ELF-1 (cell line): Measurements from ENCODE around the gene SLC25A14.

ENCODE experiments used
- DNase-seq: peaks from one replicate; pipeline ENCODE4 v3.0.0-alpha.2; 2016; ENCODE audit warnings: low read depth, low spot score

SLC25A14 gene

DNA sequence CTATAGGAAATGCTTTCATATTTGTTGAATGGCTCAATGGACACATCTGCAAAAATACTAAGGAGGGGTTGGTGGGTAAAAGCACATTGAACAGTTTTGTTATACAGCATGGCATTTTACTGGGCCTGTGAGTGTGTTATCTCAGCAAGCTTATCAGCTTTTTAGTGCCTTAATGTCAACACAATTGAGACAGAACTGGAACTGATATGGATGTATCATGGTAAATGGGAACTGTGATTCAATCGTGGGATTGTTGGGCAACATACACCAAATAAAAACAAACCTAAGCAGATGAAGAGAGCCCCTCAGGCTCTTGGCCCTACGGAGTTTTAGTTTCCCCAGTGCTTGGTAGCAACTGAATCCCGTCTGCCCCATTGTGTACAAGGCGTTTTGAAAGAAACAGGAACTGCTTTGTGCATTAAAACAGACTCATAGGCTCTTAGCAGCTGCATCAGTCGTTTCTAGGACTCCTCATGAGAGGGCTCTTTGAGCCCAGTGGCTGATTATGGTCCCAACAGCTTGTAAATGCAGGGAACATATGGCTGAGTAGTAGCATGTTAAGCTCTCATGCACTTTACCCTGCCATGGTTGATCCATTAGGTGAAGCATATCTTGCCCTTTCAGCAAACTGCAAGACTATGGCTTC, 38.4 kb downstream of the SLC25A14 start:
- DNase-seq, result peak; percentile 5

DNA sequence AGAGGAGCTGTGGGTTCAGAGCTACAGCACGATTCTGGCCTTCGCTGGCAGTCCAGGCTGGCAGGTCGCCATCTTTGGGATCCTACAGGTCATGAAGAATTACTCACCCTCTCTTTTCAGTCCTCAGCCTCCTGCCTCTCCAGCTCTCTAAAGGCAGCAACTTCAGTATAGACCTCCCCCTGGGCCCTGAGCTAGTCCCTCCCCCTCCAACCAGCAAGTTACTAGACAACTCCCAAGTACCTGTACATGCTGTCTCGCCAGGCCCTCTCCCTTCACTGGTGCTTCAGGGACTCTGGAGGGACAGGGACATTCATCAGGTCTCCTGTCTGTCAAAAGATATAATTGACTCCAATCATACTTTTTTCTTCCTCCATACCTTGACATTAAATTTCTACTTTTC, 45.8 kb downstream of the SLC25A14 start, which contains the start of gene GPR119:
Gene GPR119 (minus strand): TSS at position 155 of the 400 bp plus-strand sequence. CDS start 227 bp downstream, outside the sequence.
- DNase-seq, result no peak

DNA sequence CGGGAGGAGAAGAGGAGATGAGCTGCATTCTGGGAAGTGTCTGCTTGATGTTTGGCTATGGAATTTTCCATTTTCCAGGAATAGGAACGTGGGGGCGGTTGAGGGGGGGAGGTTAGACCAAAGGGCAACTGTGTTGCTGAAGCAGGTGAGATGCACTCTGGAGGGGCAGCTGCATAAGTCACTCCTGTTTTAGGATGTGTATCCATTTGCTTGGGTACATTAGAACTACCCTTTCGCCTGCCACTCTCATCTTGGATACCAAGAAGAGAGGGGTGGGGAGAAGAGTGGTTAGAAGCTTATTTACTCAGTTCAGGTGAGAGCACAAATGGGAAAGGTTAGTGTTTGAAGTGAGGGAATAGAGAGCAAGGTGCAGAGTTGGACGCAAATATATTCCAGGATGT, 46.7 kb downstream of the SLC25A14 start:
- DNase-seq, result no peak

DNA sequence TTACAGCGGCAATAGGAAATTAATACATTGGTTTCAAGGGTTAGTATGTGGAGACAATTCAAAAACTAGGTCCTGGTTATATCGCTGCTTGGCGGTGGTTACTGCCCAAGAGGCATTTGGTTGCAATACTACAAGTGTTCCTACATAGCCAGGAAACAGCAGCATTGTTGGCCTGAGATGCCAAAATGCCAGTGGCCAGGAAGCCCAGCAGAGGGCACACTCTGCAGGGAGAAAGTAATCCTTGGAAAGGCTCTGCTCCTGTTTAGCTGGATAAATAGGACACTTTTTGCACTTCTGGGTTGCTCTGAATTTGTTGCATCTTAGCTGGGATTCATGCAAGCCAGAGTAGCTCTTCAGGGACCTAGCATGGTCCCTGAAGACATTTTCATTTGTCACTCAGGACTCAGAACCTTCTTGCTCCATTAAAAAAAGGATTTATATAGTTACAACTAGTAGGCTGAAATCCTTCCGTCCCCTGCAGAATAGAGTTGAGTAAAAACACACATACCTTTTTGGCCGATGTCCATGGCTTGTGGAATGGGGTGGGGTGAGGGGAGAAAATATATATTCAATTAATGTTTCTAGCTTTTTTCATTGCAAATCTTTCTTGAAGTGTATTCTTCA, 53.8 kb downstream of the SLC25A14 start:
- DNase-seq, result peak; percentile 79

DNA sequence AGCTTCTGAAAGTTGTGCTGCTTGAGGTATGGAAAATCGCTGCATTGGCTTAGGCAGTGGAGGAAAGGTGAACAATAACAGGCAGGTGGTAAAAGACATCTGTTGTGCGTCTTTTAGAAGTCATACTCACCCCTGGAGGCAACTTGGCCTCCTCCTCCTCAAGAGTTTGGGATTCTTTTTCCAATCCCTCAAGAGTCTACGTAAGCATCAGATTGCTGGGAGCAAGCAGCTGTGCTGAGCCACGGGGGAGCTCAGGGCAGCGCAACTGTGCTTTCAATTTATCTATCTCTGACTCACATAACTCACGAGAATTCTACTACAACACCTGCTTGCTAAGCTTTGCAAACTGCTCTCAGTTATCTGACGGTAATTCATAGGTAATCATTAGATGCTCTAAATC, 55.6 kb downstream of the SLC25A14 start:
- DNase-seq, result peak; percentile 6

DNA sequence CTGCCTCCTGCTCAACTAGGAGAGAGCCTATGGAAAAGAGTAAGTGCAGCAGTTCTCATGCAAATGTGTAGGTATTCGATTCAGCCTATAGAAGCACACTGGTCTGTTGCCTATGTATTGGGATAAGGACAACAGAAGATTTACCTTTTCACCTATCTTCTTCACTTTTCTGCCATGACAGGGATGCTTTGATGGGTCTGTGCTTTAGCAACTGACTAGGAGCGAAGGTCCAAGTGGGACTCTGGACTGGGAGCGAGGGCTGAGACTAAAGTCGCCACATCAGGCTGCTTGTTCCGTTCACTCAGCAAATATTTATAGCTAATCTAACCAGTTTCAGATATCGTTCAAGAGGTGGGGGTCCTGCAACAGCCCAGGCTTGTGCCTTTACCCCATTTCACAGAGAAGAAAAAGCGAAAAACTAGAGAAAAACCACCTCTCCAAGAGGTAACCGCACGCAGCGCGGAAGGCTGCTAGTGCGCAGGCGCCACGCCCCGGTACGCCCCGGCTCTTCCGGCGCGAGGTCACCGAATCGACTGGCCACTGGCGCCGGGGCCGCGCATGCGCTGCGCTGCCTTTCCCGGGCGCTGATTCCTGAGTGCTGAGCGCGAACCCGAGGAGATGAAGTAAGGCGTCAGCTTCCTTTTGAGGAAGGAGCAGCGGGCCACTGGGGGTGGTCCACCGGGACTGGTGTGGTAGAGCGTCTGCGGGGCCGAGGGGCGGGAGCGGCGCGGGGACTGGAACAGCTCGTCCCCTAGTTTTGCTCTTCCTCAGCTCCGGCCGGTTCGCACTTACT, 61.9 kb downstream of the SLC25A14 start, which contains the start of gene RBMX2:
Gene RBMX2 (plus strand): TSS at position 573 of the 793 bp plus-strand sequence. CDS start 46 bp downstream, at position 619.
- DNase-seq, result peak; percentile 94

DNA sequence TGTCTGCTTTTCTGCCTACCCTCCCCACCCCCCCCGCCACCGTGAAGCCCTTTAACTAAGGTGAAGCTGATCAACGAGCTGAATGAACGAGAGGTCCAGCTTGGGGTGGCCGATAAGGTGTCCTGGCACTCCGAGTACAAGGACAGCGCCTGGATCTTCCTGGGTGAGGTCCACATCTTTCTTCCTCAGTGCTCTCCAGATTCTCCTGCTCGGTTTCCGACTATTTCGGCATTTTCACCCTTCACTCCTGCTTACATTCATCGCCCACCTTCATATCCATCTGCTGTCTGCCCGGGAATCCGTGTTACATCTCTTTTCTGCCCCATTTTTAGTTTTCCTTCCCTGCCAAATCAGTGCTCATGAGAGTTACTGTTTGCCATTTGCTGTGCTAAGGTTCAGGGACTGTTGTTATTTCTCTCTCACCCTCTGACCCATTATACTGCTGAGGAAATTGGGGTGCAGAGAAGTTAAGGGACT, 62.5 kb downstream of the SLC25A14 start:
- no peak for DNase-seq

DNA sequence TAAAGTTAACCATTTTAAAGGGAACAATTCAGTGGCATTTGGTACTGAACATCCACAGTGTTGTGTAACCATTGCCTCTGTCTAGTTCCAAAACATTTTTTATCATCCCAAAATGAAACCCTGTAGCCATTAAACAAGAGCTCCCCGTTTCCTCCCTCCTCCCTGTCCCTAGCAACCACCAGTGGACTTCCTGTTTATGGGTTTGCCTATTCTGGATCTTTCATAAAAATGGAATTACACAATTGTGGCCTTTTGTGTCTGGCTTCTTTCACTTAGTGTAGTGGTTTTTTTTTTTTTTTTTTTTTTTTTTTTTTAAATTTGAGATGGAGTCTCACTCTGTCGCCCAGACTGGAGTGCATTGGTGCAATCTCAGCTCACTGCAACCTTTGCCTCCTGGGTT, 73.7 kb downstream of the SLC25A14 start:
- no peak for DNase-seq

DNA sequence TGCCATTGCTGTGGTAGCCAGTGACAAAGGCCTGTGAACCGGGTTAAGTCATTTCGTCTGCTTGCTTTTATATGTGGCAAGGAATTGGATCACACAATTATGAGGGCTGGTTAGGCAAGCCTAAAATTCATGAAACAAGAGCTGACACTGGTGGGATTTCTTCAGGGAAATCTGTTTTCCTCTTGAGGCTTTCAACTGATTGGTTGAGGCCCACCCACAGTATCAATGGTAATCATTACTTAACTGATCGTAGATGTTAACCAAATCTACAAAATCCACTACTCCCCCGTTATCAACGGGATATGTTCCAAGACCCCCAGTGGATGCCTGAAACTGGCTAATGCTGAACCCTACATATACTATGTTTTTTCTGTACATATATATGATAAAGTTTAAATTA, 75.1 kb downstream of the SLC25A14 start:
- no peak for DNase-seq

DNA sequence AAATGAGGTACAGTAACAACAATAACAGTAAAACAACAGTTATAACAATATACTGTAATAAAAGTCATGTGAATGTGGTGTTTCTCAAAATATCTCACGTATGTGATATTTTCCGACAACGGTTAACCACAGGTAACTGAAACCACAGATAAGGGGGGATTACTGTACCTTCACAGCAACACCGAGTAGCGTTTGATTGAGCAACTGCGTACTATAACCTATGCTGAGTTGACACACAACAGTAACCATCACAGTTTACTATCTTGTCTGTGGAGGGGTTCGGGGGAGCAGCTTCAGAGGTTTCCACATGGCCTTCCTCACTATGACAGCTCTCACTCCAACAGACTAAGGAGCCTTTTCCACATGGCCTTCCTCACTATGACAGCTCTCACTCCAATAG, 75.5 kb downstream of the SLC25A14 start:
- no peak for DNase-seq

DNA sequence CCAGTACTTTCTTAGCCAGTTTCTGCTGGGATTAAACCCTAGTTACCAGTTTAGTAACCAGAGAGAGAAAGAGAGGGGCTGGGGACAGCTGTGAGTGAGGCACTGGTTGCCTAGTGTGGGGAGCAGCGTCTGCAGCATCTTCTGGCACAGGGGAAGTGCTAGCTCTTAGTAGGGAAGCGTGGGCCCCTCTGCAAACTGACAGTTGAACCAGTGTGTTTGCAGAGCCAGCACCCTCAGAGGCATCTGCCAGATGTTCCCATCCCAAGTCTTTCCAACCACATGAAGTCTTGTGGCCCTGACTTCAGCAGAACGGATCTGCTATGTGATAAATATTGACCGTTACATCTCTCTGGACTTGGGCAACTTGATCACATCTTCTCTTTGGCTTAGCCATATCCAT, 77.1 kb downstream of the SLC25A14 start:
- no peak for DNase-seq

DNA sequence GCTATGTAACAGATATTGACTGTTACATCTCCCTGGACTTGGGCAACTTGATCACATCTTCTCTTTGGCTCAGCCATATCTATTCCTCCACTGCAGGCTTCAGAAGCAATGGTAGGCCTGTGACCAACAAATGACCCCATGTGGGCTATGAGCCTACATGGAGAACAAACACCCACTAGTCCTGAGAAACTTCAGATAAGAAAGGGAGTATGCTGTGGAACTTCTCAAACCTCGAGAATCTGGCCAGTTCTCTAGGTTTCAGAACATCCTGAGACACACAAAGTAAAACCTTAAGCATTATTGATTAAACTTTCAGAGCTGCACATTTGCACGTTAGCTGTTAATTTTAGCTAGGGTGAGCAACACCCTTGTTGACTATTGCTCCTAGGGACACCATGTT, 78.3 kb downstream of the SLC25A14 start:
- DNase-seq, result no peak

DNA sequence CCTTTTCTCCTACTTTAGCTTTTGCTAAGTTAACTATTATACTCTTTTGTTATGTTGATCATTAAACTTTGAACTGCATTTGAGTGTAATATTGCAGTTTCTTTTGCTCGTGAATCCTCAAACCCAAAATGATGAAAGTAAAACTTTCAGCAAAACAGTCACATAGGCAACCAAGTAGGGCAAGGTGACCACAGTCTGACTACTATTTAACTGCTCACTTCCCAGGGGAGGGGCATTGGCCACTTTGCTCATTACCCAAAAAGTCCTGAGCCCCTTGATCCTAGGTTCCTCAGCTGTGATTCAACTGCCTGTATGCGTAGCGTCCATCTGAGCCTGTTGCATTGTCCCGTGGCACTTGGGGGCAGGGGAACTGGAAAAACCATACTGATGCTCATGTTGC, 79.0 kb downstream of the SLC25A14 start:
- no peak for DNase-seq

DNA sequence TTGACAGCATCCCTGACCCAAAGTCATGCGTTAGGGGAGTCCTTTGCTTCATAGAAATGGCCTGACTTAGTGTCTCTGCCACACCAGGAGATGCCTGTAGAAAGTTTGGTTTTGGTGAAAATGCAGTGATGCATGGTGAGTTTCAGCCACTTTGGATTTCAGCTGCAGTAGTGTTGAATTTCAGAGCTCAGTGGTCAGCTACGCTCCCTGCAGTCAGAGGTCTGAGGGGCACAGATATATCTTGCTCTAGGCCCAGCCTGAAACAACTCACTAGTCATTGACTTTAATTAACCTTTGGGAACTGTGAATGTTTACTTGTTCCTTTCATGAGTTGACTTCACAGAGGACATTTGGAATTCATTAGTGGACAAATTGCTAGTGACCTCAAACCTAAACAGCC, 79.5 kb downstream of the SLC25A14 start:
- no peak for DNase-seq
